Endothelial cell of umbilical vein (primary cell): ENCODE data around the gene CYREN. TPM values are rescaled to one million over a fixed set of nuclear protein-coding genes. Genes with fewer than 3 reads are reported as not detected.

ENCODE experiments used
- BruUV-seq: library from RNA; stranded (reverse); fragments of 400-500 nt; replicated peaks from 2 replicates; lab custom pipeline; 2021; lab: Mats Ljungman, UMichigan
- CTCF ChIA-PET: fragments of 300-600, 350-600 bp; sonication (Branson Sonifier 250); formaldehyde crosslinking; loops from one replicate; lab custom pipeline; 2021; ENCODE audit warnings: antibody characterized with exemption, inconsistent platforms; lab: Charles Lee
- POLR2A ChIA-PET: fragments of 300-600, 350-600 bp; sonication (Branson Sonifier 250); formaldehyde crosslinking; loops from one replicate; lab custom pipeline; 2021; ENCODE audit warnings: antibody characterized with exemption, inconsistent platforms; lab: Charles Lee
- DNase-seq: peaks from one replicate; pipeline ENCODE4 v3.0.0-alpha.2; 2011; ENCODE audit warnings: low read depth, low spot score
- FAIRE-seq: peaks from 2 replicates; lab custom pipeline; 2011; peaks lifted over from hg19 to GRCh38; lab: Jason Lieb, UNC
- H2AFZ ChIP-seq: 2 replicates; pipeline ENCODE4 v1.6.0; 2012; ENCODE audit warnings: low read depth, low read length, control low read depth, inconsistent platforms
- H3K27ac ChIP-seq: 2 replicates; pipeline ENCODE4 v1.5.1; 2011; ENCODE audit warnings: low read depth, mild to moderate bottlenecking, control low read depth, low read length, moderate library complexity; ENCODE audit not compliant: insufficient read depth
- H3K27me3 ChIP-seq, 2 experiments: 2 replicates each; pipeline versions ENCODE4 v1.6.0 to v1.6.1; 2011; ENCODE audit warnings: low read length in 2 of 2, mixed read lengths in 1 of 2; ENCODE audit not compliant: control insufficient read depth in 2 of 2, insufficient read depth in 2 of 2
- H3K36me3 ChIP-seq, 2 experiments: 2 replicates in 1 of 2; 3 replicates in 1 of 2; pipeline ENCODE4 v1.5.1; 2011; ENCODE audit warnings: low read length in 2 of 2, mild to moderate bottlenecking in 1 of 2, moderate library complexity in 1 of 2; ENCODE audit not compliant: control insufficient read depth in 2 of 2, insufficient read depth in 2 of 2; ENCODE audit errors: extremely low read depth in 1 of 2
- H3K4me1 ChIP-seq: 3 replicates; pipeline ENCODE4 v1.5.1; 2011; ENCODE audit warnings: mild to moderate bottlenecking, low read length; ENCODE audit not compliant: control insufficient read depth, insufficient read depth; ENCODE audit errors: extremely low read depth
- H3K4me2 ChIP-seq: 2 replicates; pipeline ENCODE4 v1.6.1; 2011; ENCODE audit warnings: low read length, control low read depth, mixed read lengths; ENCODE audit not compliant: insufficient read depth
- H3K4me3 ChIP-seq, 3 experiments: fragments of 200-600 bp in 1 of 3; sonication (generic), shearing (Covaris generic) in 1 of 3; replicated peaks in 1 of 3; 2 replicates each; pipeline ENCODE4 v1.5.1; 2011 to 2016; ENCODE audit warnings: control low read depth in 3 of 3, low read length in 3 of 3, mild to moderate bottlenecking in 2 of 3, inconsistent platforms in 1 of 3, low read depth in 1 of 3, moderate library complexity in 1 of 3; ENCODE audit not compliant: insufficient read depth in 1 of 3
- H3K79me2 ChIP-seq: 2 replicates; pipeline ENCODE4 v1.6.0; 2012; ENCODE audit warnings: low read length, inconsistent platforms; ENCODE audit not compliant: control insufficient read depth, insufficient read depth
- H3K9ac ChIP-seq: replicated peaks from 2 replicates; pipeline ENCODE3; 2011; ENCODE audit warnings: low read length, control low read depth; ENCODE audit not compliant: insufficient read depth; ENCODE audit errors: extremely low read depth
- H3K9me1 ChIP-seq: replicated peaks from 3 replicates; pipeline ENCODE4 v1.6.0; 2011; ENCODE audit warnings: mild to moderate bottlenecking, low read length; ENCODE audit not compliant: control insufficient read depth, insufficient read depth; ENCODE audit errors: extremely low read depth
- H3K9me3 ChIP-seq: replicated peaks from 2 replicates; pipeline ENCODE4 v1.5.1; 2012; ENCODE audit warnings: low read length, inconsistent platforms; ENCODE audit not compliant: control insufficient read depth, insufficient read depth
- H4K20me1 ChIP-seq: replicated peaks from 2 replicates; pipeline ENCODE3; 2011; ENCODE audit warnings: mild to moderate bottlenecking, low read length; ENCODE audit not compliant: control insufficient read depth, insufficient read depth; ENCODE audit errors: extremely low read depth
- CTCF ChIP-seq, 2 donors: IDR thresholded peaks; 1 replicate in 1 of 2; 2 replicates in 1 of 2; pipeline ENCODE4 v1.5.1; 2011; ENCODE audit warnings: low read length in 2 of 2, mild to moderate bottlenecking in 2 of 2, moderate library complexity in 2 of 2, control low read depth in 1 of 2, inconsistent platforms in 1 of 2, low read depth in 1 of 2; ENCODE audit not compliant: insufficient read depth in 1 of 2; ENCODE audit errors: extremely low read depth in 1 of 2
- EZH2 ChIP-seq: IDR thresholded peaks from 2 replicates; pipeline ENCODE4 v1.6.1; 2012; ENCODE audit warnings: borderline replicate concordance, low read depth, mild to moderate bottlenecking, moderate library complexity, low read length, inconsistent platforms; ENCODE audit not compliant: severe bottlenecking
- FOS ChIP-seq: IDR thresholded peaks from 2 replicates; pipeline ENCODE4 v1.6.1; 2011; ENCODE audit warnings: mild to moderate bottlenecking, low read length, moderate library complexity, borderline replicate concordance; ENCODE audit not compliant: insufficient read depth
- GATA2 ChIP-seq: IDR thresholded peaks from 2 replicates; pipeline ENCODE4 v1.7.0; 2011; ENCODE audit warnings: low read depth, mild to moderate bottlenecking, moderate library complexity, mixed read lengths, low read length; ENCODE audit not compliant: insufficient read length, insufficient read depth
- JUN ChIP-seq: IDR thresholded peaks from 2 replicates; pipeline ENCODE4 v1.6.1; 2011; ENCODE audit warnings: borderline replicate concordance, low read depth; ENCODE audit not compliant: insufficient read length, insufficient read depth
- MAX ChIP-seq: IDR thresholded peaks from 2 replicates; pipeline ENCODE4 v1.6.1; 2011; ENCODE audit not compliant: insufficient read depth, insufficient read length
- MYC ChIP-seq: IDR thresholded peaks from one replicate; pipeline ENCODE4 v1.6.1; 2011; ENCODE audit warnings: mild to moderate bottlenecking, low read depth, low read length
- POLR2A ChIP-seq: IDR thresholded peaks from 2 replicates; pipeline ENCODE4 v1.6.1; 2012; ENCODE audit warnings: low read depth, mild to moderate bottlenecking, control low read depth, low read length
- POLR2AphosphoS5 ChIP-seq: IDR thresholded peaks from 2 replicates; pipeline ENCODE4 v1.6.1; 2012; ENCODE audit warnings: low read depth, mild to moderate bottlenecking, control low read depth, low read length, moderate library complexity; ENCODE audit not compliant: insufficient read depth
- dilution Hi-C: fragments of 300-500 bp; cut with MboI; formaldehyde crosslinking; loops from one replicate; pipeline ENCODE4 v1.15.0; 2019; ENCODE audit warnings: low sequenced_read_pairs; ENCODE audit not compliant: extremely low pct_ligation_motif_present
- intact Hi-C: fragments of 100-400 bp; cut with micrococcal nuclease; formaldehyde crosslinking; loops from one replicate; pipeline ENCODE4 v1.10.0; 2022
- polyA plus RNA-seq, 4 experiments: library from polyadenylated mRNA; depleted of rRNA in 3 of 4; stranded (reverse) in 3 of 4; unstranded in 1 of 4; fragments of >200 nt; gene quantifications; 2 replicates each; pipeline versions ENCODE4 v1.2.1 to v1.2.3, GENCODE V29; 2011 to 2012; ENCODE audit warnings: missing spikeins in 1 of 4
- total RNA-seq: library from RNA; stranded (reverse); gene quantifications from 2 replicates; pipeline ENCODE4 v1.2.3, GENCODE V29; 2021

The CYREN gene
- total and polyA plus RNA-seq, 2 donors (not counting 3 experiments of a cell fraction or from before 2014, with no cell fraction given) = 19.1 to 30.8 TPM

- no peak overlapping the region for H3K4me2 ChIP-seq
- H3K36me3 ChIP-seq = no peaks in the 10 kb centered on the region
- CTCF ChIA-PET = no interaction called here
- POLR2A ChIA-PET = interaction anchor here (1.1 kb wide), 1 partner anchor 10 kb away, joined by 3 read pairs; no protein-coding TSS in a partner anchor
- no peak overlapping the region for H3K9ac ChIP-seq
- H3K79me2 ChIP-seq = no peaks in the 10 kb centered on the region
- H3K27ac ChIP-seq = no peak overlapping the region
- intact Hi-C loops (no loop called here), dilution Hi-C loops (no loop called here)
- no peaks in the 10 kb centered on the region for H3K9me1 ChIP-seq
- no TSS peak for BruUV-seq
- H3K9me3 ChIP-seq = peaks cover 15% of the 10 kb centered on the region
- H3K4me1 ChIP-seq = no peaks in the 10 kb centered on the region
- H4K20me1 ChIP-seq = no peaks in the 10 kb centered on the region
- DNase-seq (no peak), FAIRE-seq (no peak)
- H3K27me3 ChIP-seq = no peaks in the 10 kb centered on the region
- H2AFZ ChIP-seq = no peak overlapping the region
- TF ChIP-seq MAX (no peak), FOS (no peak), MYC (no peak), POLR2A (no peak), JUN (no peak), GATA2 (no peak), POLR2AphosphoS5 (no peak), EZH2 (no peak), CTCF (IDR thresholded peaks at IDR 0.05; ENCODE audit: extremely low read depth in 1 of 2, insufficient read depth in 1 of 2, low read depth in 1 of 2, low read length in 2 of 2) (no peak)
- H3K4me3 ChIP-seq = no peak overlapping the region
Observed at GRCh38 chr7:135179321-135179925, 8.9 kb upstream of the CYREN start.
